A549 (cell line): ENCODE measurements around the gene RAD51B. TPM values are rescaled to one million over a fixed set of nuclear protein-coding genes. Genes with fewer than 3 reads are reported as not detected.
A peak's percentile ranks its signal among the peaks of the same experiment; 100 is the strongest.

ENCODE experiments used
- ATAC-seq, 2 experiments: fragments of 200-7000 bp in 1 of 2; fragments of >200 bp in 1 of 2; cut with Nextera tagmentation in 1 of 2; cut with Tn5 transposase in 1 of 2; 3 replicates each; pipeline versions ENCODE4 v1.8.0 to v1.9.1; 2018 to 2020; ENCODE audit warnings: mild to moderate bottlenecking in 1 of 2, moderate library complexity in 1 of 2
- CTCF ChIA-PET: fragments of 300-600 bp; sonication (Branson Sonifier 250); formaldehyde crosslinking; extraction: SDS; loops from one replicate; lab custom pipeline; 2021; ENCODE audit warnings: antibody characterized with exemption, inconsistent platforms; lab: Yijun Ruan, JAX
- POLR2A ChIA-PET: fragments of 350-600 bp; formaldehyde crosslinking; extraction: SDS; loops from one replicate; lab custom pipeline; 2021; ENCODE audit warnings: antibody characterized with exemption, inconsistent platforms; lab: Yijun Ruan, JAX
- DNase-seq, 2 experiments: peaks; one replicate each; pipeline versions ENCODE4 v3.0.0 to v3.0.0-alpha.2; 2011 to 2016; ENCODE audit warnings: low read depth in 1 of 2, low spot score in 1 of 2
- FAIRE-seq: peaks from 2 replicates; lab custom pipeline; 2011; peaks lifted over from hg19 to GRCh38; lab: Jason Lieb, UNC
- H3K27ac ChIP-seq, 2 experiments: fragments of >200 bp; sonication (Bioruptor Twin); formaldehyde crosslinking; 3 replicates each; pipeline ENCODE4 v1.5.1; 2016 to 2017
- H3K4me1 ChIP-seq: fragments of >200 bp; sonication (Bioruptor Twin); formaldehyde crosslinking; 3 replicates; pipeline ENCODE4 v1.6.1; 2016
- H3K4me2 ChIP-seq: fragments of >200 bp; sonication (Bioruptor Twin); formaldehyde crosslinking; 3 replicates; pipeline ENCODE4 v1.6.1; 2016
- H3K4me3 ChIP-seq: fragments of >200 bp; sonication (Bioruptor Twin); formaldehyde crosslinking; 3 replicates; pipeline ENCODE4 v1.5.1; 2016
- H3K9me3 ChIP-seq: fragments of >200 bp; sonication (Bioruptor Twin); formaldehyde crosslinking; 3 replicates; pipeline ENCODE4 v1.6.1; 2016
- BCL3 ChIP-seq: fragments of >200 bp; sonication (Bioruptor Twin); formaldehyde crosslinking; IDR thresholded peaks from 3 replicates; pipeline ENCODE4 v1.6.1; 2016
- CBX2 ChIP-seq: fragments of 200-600 bp; sonication (generic); IDR thresholded peaks from 2 replicates; pipeline ENCODE4 v1.6.1; 2016; ENCODE audit warnings: low read depth, mild to moderate bottlenecking, borderline replicate concordance
- CBX8 ChIP-seq: fragments of 200-600 bp; sonication (generic); IDR thresholded peaks from 2 replicates; pipeline ENCODE4 v1.6.1; 2016
- E2F6 ChIP-seq: IDR thresholded peaks from 2 replicates; pipeline ENCODE4 v1.6.1; 2012; ENCODE audit warnings: low read depth, borderline replicate concordance
- EHF ChIP-seq: fragments of 250-450 bp; sonication (Bioruptor Pico); IDR thresholded peaks from 2 replicates; pipeline ENCODE4 v1.5.0; 2020; ENCODE audit warnings: mild to moderate bottlenecking
- FOXS1 ChIP-seq: fragments of 250-450 bp; sonication (Bioruptor Pico); IDR thresholded peaks from 2 replicates; pipeline ENCODE4 v1.5.0; 2020; ENCODE audit warnings: mild to moderate bottlenecking, moderate library complexity
- GATA3 ChIP-seq: IDR thresholded peaks from 2 replicates; pipeline ENCODE4 v1.6.1; 2012; ENCODE audit warnings: borderline replicate concordance
- HEYL ChIP-seq: fragments of 250-450 bp; sonication (Bioruptor Pico); IDR thresholded peaks from 2 replicates; pipeline ENCODE4 v1.8.0; 2021; ENCODE audit warnings: mild to moderate bottlenecking, moderate library complexity
- HMGXB4 ChIP-seq: fragments of 250-450 bp; sonication (Bioruptor Pico); IDR thresholded peaks from 2 replicates; pipeline ENCODE4 v1.5.0; 2021; ENCODE audit warnings: mild to moderate bottlenecking, moderate library complexity, borderline replicate concordance
- HOXB5 ChIP-seq: fragments of 250-450 bp; sonication (Bioruptor Pico); IDR thresholded peaks from 2 replicates; pipeline ENCODE4 v1.5.0; 2020; ENCODE audit warnings: mild to moderate bottlenecking, moderate library complexity
- JUNB ChIP-seq: fragments of >200 bp; sonication (Bioruptor Twin); formaldehyde crosslinking; IDR thresholded peaks from 2 replicates; pipeline ENCODE4 v1.6.1; 2016
- KDM1A ChIP-seq: fragments of 200-600 bp; sonication (generic); IDR thresholded peaks from 2 replicates; pipeline ENCODE4 v1.6.1; 2016; ENCODE audit warnings: low read depth, mild to moderate bottlenecking
- KDM5A ChIP-seq: fragments of 200-600 bp; sonication (generic); IDR thresholded peaks from 2 replicates; pipeline ENCODE4 v1.6.1; 2016; ENCODE audit warnings: antibody characterized with exemption, mild to moderate bottlenecking
- MAFK ChIP-seq: fragments of 450-650 bp; IDR thresholded peaks from 2 replicates; pipeline ENCODE4 v1.6.1; 2014; ENCODE audit not compliant: partially characterized antibody
- MAX ChIP-seq: IDR thresholded peaks from 2 replicates; pipeline ENCODE4 v1.6.1; 2012
- NFE2L2 ChIP-seq: fragments of 150-350 bp; conservative IDR thresholded peaks from 2 replicates; pipeline ENCODE4 v1.6.1; 2014; ENCODE audit warnings: low read length
- PBX3 ChIP-seq: IDR thresholded peaks from 2 replicates; pipeline ENCODE4 v1.6.1; 2012
- PHF8 ChIP-seq: fragments of 200-600 bp; sonication (generic); IDR thresholded peaks from 2 replicates; pipeline ENCODE4 v1.6.1; 2016; ENCODE audit warnings: low read depth, mild to moderate bottlenecking, antibody characterized with exemption, moderate library complexity, borderline replicate concordance
- POLR2AphosphoS2 ChIP-seq: conservative IDR thresholded peaks from 2 replicates; pipeline ENCODE4 v1.6.1; 2012; ENCODE audit warnings: low read length, improper control_type of control experiment, inconsistent platforms
- RCOR1 ChIP-seq: fragments of 150-350 bp; IDR thresholded peaks from 2 replicates; pipeline ENCODE4 v1.6.1; 2014; ENCODE audit warnings: antibody characterized with exemption, low read length, low read depth
- ZNF302 ChIP-seq: fragments of 250-450 bp; sonication (Bioruptor Pico); IDR thresholded peaks from 2 replicates; pipeline ENCODE4 v1.9.0; 2021; ENCODE audit warnings: inconsistent platforms, mild to moderate bottlenecking, moderate library complexity
- WGBS: methylation state at CpG from one replicate; pipeline ENCODE4 v1.1.6; 2017; ENCODE audit errors: missing lambda C conversion rate; 5-methylcytosine and 5-hydroxymethylcytosine counted together
- polyA plus RNA-seq, 4 experiments: library from polyadenylated mRNA; depleted of rRNA in 3 of 4; stranded (reverse); fragments of >200 nt; fragmentation: RNase III in 1 of 4; extraction: RNeasy Plus Mini Kit Qiagen cat#74134 plus additional on column Dnase treatment in 1 of 4; gene quantifications; 2 replicates in 3 of 4; 3 replicates in 1 of 4; pipeline ENCODE4 v1.2.3, GENCODE V29; 2011 to 2017

RAD51B gene
- polyA plus RNA-seq, 2 of the 4 experiments (the other 2 are of a cell fraction): 7.2 to 10.8 TPM

- no peak overlapping the region for H3K4me2 ChIP-seq
- FAIRE-seq (no peak), DNase-seq (no peak), ATAC-seq (peak; percentile 38 to 54; a peak in 4 of 6 replicates)
- no peak overlapping the region for H3K4me3 ChIP-seq
- 93% methylated on average over 14 of the region's 14 CpGs for WGBS
- TF ChIP-seq HEYL (CRISPR knock-in tag): no peak
- TF ChIP-seq CBX8: no peak
- no peak for TF ChIP-seq ZNF302
- TF ChIP-seq PHF8: no peak
- no peak for TF ChIP-seq BCL3
- TF ChIP-seq CBX2: no peak
- no peak for TF ChIP-seq KDM5A
- no peak for TF ChIP-seq KDM1A
- TF ChIP-seq MAX: no peak
- no peak for TF ChIP-seq POLR2AphosphoS2
- TF ChIP-seq GATA3: no peak
- TF ChIP-seq HOXB5 (CRISPR knock-in tag): no peak
- TF ChIP-seq RCOR1: no peak
- CTCF ChIA-PET: no interaction called here
- H3K4me1 ChIP-seq: peaks cover 7% of the 10 kb centered on the region; the same call in 1 of the 3 replicates
- peak overlapping the region; percentile 6 to 64; a peak in 3 of 6 replicates for H3K27ac ChIP-seq
- POLR2A ChIA-PET: no interaction called here
- no peaks in the 10 kb centered on the region for H3K9me3 ChIP-seq
These were observed 675.8 kb downstream of the RAD51B start for GRCh38 chr14:68495101-68496039.

- WGBS: 88% methylated on average over 2 of the region's 2 CpGs
- H3K9me3 ChIP-seq: no peaks in the 10 kb centered on the region
- no peak overlapping the region for H3K4me2 ChIP-seq
- FAIRE-seq: no peak
- TF ChIP-seq KDM5A (no peak), E2F6 (no peak), PBX3 (no peak)
- H3K4me1 ChIP-seq: peaks cover 7% of the 10 kb centered on the region; the same call in 1 of the 3 replicates
- CTCF ChIA-PET: no interaction called here
- no peak overlapping the region for H3K4me3 ChIP-seq
- DNase-seq: no peak
- ATAC-seq: no peak
- no peak overlapping the region for H3K27ac ChIP-seq
- POLR2A ChIA-PET: no interaction called here
These were observed 677.4 kb downstream of the RAD51B start for GRCh38 chr14:68497011-68497410.

- ChIA-PET CTCF (no interaction called here), POLR2A (no interaction called here)
- Histone ChIP-seq H3K4me2 (no peak overlapping the region), H3K4me3 (no peak overlapping the region), H3K4me1 (peaks cover 7% of the 10 kb centered on the region; the same call in 1 of the 3 replicates), H3K27ac (peak overlapping the region in 1 of 2 experiments; percentile 33; a peak in 1 of 6 replicates), H3K9me3 (no peaks in the 10 kb centered on the region)
- no peak for TF ChIP-seq E2F6
- no peak for TF ChIP-seq HMGXB4 (CRISPR knock-in tag)
- no peak for TF ChIP-seq JUNB
- TF ChIP-seq CBX2: no peak
- no peak for TF ChIP-seq MAFK
- TF ChIP-seq NFE2L2: no peak
- TF ChIP-seq EHF (CRISPR knock-in tag): no peak
- no peak for TF ChIP-seq FOXS1 (CRISPR knock-in tag)
- ATAC-seq (no peak), FAIRE-seq (no peak), DNase-seq (no peak)
- 93% methylated on average over 6 of the region's 6 CpGs for WGBS
These were observed 679.9 kb downstream of the RAD51B start for GRCh38 chr14:68499451-68499850.
